Kidney capillary endothelial cell (primary cell): ENCODE measurements around the gene NR3C2.
"Not testable (repeated sequence)": the region's sequence is repeated elsewhere in the genome, so short reads cannot be mapped to it uniquely, and the experiment has no call there.

Experiments
- DNase-seq: peaks from one replicate; pipeline ENCODE4 v3.0.0-alpha.2; 2018; ENCODE audit warnings: low spot score

Gene NR3C2

DNA sequence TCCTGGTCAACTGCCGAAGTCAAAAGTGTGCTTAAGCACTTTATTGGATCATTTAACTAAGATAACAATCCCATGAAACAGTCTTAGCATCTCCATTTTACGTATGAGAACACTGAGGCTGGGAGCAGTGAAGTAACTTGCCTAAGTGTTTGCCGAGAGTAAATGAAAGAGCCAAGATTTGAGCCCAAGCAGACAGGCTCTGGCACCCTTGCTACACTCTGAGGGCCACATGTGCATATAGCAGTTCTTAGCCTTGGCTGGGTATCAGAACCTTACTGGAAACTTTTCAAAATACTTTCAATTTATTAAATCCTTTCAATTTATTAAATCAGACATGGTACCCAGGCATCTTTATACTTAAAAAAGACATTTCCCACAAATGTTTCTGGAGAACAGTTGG lies 225.9 kb downstream of the NR3C2 start:
- DNase-seq = no peak

DNA sequence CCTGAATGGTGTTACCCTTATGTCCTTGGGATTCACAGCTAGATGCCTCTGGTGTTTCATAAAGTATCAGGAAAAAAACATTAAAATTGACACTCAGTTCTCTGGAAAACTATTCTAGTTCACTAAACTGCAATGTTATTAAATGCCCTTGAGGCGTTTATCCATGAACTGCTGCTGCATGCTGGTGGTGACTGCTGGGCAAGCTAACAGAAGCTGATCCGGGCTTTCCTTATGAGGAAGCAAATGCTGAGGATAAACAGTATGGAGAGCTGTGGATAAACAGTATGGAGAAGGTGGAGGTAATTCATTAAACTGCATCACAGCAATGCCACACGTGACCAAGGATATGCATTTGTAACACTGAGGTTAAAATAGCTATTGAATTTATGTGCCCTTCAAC lies 227.0 kb downstream of the NR3C2 start:
- no peak for DNase-seq

DNA sequence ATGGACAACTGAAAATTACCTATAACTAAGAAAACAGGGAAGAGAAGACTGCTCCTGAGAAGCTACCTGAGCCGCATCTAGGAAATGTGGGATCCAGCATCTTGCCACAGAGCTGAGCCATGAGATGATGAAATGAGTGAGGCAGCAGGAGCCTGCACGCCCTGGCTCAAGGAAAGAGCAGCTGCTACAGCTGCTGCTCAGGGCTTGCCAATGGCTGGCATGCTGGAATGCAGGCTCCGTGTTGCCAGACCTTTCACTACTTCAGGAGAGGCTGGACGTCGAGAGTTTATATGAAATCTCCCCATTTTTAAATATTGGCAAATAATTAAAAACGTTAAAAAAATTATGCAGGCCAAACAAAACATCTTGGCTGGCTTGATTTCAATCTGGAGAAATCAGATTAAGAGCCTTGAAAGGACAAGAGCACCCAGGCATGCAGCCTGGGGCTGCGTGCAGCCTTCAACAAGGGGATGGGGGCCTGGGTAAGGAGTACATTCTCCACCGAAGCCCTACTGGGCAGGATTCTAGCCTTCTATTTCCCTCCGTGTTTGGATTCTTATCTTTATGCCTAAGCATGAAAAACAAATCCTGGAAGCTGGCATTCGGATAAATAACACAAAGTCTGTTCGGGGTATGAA lies 227.6 kb downstream of the NR3C2 start:
- DNase-seq = no peak

- DNase-seq = no peak
Observed at GRCh38 chr4:148211533-148211932, 230.7 kb downstream of the NR3C2 start.

- DNase-seq = no peak
Observed at GRCh38 chr4:148210661-148211060, 231.6 kb downstream of the NR3C2 start.

GRCh38 chr4:148207068-148207467 lies 235.1 kb downstream of the NR3C2 start:
- DNase-seq = no peak

- DNase-seq = no peak
Observed at GRCh38 chr4:148205476-148205875, 236.7 kb downstream of the NR3C2 start.

GRCh38 chr4:148204892-148205291 lies 237.3 kb downstream of the NR3C2 start:
- no peak for DNase-seq

- no peak for DNase-seq
Observed at GRCh38 chr4:148204171-148204570, 238.0 kb downstream of the NR3C2 start.

DNA sequence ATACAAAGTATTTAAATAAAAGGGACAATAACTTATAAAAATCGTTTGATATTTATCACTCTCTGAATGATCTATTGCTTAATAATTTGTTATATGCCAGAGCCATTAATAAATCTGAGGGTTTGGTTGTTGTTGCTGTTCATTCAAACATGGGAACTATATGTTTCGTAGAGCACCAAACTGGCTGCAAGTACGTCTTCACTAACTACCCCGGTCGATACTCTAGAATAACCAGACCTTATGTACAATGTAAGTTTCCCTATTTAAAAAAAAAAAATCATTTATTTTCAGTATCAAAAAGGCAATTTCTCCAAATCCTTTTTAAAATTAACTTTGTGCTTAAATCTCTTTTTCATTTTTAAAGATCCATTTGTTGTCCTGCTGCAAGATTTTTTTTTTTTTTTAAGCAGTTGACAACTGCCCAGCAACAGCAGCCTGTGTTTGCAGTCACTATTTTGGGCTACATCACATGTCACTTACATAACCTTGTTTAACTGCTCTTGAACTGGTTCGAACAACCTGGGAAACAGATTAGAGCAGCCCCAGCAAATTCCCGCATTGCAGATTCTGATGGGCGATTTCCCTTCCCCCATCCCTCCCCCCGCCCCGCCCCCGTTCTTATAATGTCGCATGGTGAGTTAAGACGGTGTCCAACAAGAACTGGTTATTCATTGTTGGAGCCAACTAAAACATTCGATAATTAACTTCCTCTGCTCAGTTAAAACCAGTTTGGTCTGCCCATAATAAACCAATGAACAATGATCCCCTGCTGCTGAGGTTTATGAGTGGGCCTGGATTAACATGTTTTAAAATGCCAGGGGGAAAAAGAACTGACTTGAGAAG lies 238.9 kb downstream of the NR3C2 start:
- no peak for DNase-seq

DNA sequence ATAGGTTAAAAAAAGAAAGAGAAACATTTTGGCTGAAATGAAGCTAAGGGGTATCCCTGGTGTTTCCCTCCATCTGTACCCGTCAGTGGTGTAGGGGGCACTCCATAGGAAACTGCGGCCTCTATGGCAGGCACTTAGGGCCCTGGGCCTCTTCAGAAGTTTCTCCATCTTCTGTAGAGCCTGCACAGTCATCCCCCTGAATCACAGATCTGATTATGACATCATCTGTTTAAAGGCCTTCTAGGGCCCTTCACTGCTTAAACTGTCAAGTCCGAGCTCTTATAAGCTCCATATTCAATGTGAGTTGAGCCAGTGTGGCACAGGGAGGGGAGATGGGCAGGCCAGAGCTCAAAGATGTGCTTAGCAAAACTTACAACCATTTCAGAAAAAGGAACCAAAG lies 241.3 kb downstream of the NR3C2 start:
- DNase-seq = no peak

GRCh38 chr4:148196164-148196563 lies 246.1 kb downstream of the NR3C2 start:
- DNase-seq = no peak

DNA sequence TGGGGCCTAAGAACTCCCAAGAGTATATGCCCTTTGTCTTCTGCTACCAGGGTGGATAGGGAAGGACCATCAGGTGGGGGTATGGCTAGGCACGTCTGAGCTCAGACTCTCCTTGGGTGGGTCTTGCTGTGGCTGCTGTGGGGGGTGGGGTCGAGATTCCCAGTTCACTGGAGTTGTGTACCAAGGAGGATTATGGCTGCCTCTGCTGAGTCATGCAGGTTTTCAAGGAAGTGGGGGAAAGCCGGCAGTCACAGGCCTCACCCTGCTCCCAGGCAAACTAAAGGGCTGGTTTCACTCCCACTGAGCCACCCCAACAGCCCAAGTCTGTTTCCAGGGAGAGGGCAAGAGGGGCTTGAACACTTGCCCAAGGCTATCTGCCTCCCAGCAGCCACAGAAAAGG lies 249.7 kb downstream of the NR3C2 start:
- no peak for DNase-seq

DNA sequence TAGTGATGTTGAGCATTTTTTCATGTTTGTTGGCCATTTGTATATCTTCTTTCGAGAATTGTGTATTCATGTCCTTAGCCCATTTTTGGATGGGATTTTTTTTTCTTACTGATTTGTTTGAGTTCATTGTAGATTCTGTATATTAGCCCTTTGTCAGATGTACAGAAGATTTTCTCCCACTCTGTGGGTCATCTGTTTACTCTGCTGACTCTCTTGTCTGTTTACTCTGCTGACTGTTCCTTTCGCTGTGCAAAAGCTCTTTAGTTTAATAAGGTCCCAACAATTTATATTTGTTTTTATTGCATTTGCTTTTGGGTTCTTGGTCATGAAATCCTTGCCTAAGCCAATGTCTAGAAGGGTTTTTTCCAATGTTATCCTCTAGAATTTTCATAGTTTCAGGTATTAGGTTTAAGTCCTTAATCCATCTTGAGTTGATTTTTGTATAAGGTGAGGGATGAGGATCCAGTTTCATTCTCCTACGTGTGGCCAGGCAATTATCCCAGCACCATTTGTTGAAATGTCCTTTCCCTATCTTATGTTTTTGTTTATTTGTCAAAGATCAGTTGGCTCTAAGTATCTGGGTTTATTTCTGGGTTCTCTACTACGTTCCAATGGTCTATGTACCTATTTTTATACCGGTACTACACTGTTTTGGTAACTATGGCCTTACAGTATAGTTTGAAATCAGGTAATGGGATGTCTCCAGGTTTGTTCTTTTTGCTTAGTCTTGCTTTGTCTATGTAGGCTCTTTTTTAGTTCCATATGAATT lies 254.6 kb downstream of the NR3C2 start:
- DNase-seq = not testable (repeated sequence)

DNA sequence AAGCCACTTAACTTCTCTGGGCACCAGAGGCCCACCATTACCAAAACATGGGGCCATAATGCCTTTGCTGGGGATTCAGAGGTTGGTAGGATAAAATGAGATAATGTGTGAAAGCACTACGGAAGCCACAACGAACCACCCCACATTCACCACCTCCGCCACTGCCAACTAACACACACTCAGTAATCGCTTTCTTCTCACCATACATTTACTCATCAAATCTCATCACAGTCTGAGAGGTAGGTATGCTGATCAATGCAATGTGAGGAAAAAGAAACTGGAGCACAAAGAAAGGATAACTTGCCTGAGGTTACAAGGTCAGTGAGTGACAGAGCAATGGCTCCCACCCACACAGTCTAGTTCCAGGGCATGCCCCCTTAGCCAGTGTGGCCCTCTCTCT lies 257.3 kb downstream of the NR3C2 start:
- no peak for DNase-seq

DNA sequence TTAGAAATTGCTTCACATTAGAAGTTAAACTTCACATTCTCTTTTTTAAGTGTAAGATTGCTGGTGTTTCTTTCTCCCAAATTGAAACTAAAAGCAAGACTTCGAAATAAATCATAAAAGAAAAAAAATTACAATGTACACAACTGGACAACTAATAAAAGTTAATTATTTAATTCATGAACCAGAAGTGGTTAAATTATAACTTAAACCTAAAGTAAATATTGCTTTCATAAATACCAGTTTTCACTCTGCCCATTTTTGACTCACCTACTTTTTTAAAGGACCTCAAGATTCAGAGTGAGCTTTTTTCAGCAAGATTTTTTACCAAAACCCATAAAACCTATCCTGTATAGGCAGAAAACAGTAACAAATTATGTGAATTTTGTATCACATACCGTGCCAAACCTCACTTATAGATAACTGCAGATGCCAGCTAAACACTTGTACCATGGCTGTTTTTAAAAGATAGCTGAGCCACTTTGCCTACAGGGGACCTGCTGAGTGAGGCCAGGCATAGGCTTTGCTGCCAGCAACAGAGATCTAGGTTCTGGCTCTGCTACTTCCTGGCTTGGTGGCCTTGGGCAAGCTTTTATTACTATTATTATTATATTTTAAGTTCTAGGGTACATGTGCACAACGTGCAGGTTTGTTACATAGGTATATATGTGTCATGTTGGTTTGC lies 259.8 kb downstream of the NR3C2 start:
- DNase-seq = no peak

- no peak for DNase-seq
Observed at GRCh38 chr4:148173397-148174017, 268.7 kb downstream of the NR3C2 start.

- DNase-seq = no peak
Observed at GRCh38 chr4:148171596-148171995, 270.6 kb downstream of the NR3C2 start.

DNA sequence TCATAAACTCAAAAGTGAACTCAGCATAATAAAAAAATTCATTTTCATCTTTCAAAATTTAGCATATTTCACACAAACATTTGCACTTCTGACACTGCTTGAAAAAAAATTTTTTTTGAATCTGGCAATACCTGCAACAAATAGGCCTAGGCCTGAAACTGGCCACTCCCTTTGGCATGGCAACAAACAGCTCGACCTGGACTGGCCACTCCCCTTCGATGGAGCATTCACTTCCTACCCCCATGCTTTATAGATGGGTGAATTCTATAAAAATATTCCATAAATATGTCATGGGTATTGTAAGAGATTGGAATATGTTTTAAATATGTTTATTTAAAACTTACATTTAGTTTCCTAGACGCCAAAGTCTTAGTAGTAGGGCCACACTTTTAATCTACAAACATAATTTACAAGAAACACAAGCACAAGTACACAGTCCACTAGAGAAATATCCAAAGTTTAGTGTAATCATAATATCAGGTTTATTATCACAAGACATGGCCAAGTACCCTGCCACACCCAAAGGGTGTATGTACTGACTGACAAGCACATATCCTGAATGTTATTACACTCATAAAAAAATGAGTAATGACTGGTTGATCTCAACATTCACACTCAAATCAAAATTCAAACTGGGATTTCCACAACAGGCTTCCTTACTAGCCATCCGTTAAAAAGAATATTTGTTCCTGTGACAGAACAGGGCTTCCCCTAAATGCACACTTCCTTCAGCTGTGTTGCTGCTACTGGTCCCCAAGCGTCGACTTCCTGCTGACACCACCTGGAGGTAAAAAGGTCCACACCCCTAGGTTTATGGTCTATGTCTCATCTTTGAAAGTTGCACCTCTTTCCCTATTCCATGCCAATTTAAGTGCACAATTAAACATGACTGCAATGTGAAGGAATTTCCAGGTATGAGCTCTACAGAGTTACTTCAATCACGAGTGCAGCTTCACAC lies 271.5 kb downstream of the NR3C2 start:
- DNase-seq = no peak

- DNase-seq = no peak
Observed at GRCh38 chr4:148166132-148166591, 276.1 kb downstream of the NR3C2 start.

GRCh38 chr4:148164557-148164956 lies 277.7 kb downstream of the NR3C2 start:
- DNase-seq = no peak
